Muscle of arm (tissue), 14 donors: ENCODE measurements around the gene CMA1. TPM values are rescaled to one million over a fixed set of nuclear protein-coding genes. Genes with fewer than 3 reads are reported as not detected.
"Not testable (repeated sequence)": the region's sequence is repeated elsewhere in the genome, so short reads cannot be mapped to it uniquely, and the experiment has no call there.

Source experiments
- DNase-seq: peaks from one replicate; pipeline ENCODE4 v3.0.0-alpha.2; 2013
- long read RNA-seq, 11 donors: transcript quantifications; one replicate each; lab custom pipeline, GENCODE V29; 2026
- polyA plus RNA-seq, 12 donors: library from polyadenylated mRNA; unstranded; fragments of 120-200 nt; gene quantifications; one replicate each; pipeline ENCODE4 v1.2.1, GENCODE V29; 2013; ENCODE audit not compliant: insufficient read length in 12 of 12

Gene CMA1, protein sequence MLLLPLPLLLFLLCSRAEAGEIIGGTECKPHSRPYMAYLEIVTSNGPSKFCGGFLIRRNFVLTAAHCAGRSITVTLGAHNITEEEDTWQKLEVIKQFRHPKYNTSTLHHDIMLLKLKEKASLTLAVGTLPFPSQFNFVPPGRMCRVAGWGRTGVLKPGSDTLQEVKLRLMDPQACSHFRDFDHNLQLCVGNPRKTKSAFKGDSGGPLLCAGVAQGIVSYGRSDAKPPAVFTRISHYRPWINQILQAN
- polyA plus RNA-seq, result under 1 TPM in 4 of 12 donors, not detected in 8; 0.26 to 0.53 (median 0.42) TPM
- long read RNA-seq, donor 1, result 0 reads
- long read RNA-seq, donor 2, result 0 reads
- long read RNA-seq, donor 3, result 0 reads
- long read RNA-seq, donor 4, result 0 reads
- long read RNA-seq, donor 5, result 0 reads
- long read RNA-seq, donor 6, result 0 reads
- long read RNA-seq, donor 7, result 0 reads
- long read RNA-seq, donor 8, result 0 reads
- long read RNA-seq, donor 9, result 0 reads
- long read RNA-seq, donor 10, result 0 reads
- long read RNA-seq, donor 11, result 0 reads

DNA sequence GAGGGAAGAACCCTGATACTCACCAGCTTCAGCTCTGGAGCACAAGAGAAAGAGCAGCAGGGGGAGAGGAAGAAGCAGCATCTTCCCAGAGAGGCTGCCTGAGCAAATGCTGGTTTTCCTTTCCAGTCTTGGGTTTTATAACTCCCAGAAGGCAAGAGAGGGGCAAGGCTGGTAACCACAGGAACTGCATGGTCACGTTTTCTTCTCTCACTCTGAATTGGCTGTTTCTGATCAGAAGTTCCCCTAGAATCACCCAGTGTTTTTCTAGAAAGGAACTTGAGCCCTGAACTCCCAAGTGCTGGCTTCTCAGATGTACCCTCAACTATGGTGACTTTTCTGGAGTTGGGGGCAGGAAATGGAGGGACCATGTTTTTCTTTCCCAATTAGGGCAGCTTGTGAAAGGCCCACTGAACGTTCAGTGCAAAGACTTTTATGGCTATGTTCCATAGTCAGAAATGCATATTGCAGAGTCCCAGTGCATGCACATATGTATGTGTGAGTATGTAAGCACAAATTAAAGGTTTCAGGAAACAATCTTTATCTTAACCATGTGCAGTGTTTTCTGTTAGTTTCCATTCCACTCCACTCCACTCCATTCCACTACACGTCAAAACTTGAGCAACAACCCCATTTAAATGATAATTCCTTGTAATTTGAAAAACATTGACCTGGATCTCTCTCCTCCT is at the start of gene CMA1:
CMA1 (minus strand) TSS at position 111 of the 686 bp plus-strand sequence; CDS start at position 81, 30 bp downstream.
- no peak for DNase-seq

DNA sequence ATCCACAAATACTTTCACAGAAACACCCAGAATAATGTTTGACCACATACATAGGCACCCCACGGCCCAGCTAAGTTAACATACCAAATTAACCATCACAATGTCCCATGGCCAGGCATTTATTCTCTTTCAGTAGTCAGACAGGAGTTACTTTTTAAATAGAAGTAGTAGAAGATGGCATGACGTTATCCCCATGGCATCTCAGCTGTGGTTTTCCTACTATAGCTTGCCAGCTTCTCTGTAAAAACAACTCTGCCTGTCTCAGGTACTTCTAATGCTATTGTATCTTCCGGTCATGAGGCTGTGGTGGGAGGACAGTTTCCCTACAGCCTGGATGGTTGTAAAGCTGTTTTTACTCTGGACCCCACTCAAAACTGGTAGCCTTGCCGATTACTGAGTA is 48.7 kb upstream of the CMA1 start:
- no peak for DNase-seq

DNA sequence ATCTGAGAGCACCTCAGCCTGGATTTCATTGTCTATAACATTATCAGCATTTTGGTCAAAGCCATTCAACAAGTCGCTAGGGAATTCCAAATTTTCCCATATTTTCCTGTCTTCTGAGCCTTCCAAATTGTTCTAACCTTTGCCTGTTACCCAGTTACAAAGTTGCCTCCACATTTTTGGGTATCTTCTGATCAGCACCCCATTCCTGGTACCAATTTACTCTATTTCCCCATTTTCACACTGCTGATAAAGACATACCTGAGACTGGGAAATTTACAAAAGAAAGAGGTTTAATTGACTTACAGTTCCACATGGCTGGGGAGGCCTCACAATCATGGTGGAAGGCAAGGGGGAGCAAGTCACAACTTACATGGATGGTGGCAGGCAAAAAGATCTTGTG is 41.0 kb upstream of the CMA1 start:
- DNase-seq, result not testable (repeated sequence)

DNA sequence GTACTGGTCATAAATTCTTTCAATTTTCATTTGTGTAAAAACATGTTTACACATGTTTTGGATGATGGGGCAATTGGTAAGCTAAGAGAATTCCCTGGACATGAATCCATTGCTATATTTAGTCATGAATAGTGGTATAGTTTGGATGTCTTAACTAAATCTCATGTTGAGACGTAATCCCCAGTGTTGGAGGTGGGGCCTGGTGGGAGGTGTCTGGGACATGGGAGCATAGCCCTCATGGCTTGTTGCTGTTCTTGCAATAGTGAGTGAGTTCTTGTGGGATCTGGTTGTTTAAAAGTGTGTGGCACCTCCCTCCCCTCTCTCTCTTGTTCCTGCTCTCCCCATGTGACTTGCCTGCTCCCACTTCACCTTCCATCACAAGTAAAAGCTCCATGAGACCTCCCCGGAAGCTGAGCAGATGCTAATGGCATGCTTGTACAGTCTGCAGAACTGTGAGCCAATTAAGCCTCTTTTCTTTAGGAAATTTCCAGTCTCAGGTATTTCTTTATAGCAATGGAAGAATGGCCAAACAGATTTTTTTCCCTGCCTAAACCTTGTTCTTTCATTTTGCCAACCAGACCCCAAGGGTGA is 34.4 kb upstream of the CMA1 start:
- DNase-seq, result no peak

DNA sequence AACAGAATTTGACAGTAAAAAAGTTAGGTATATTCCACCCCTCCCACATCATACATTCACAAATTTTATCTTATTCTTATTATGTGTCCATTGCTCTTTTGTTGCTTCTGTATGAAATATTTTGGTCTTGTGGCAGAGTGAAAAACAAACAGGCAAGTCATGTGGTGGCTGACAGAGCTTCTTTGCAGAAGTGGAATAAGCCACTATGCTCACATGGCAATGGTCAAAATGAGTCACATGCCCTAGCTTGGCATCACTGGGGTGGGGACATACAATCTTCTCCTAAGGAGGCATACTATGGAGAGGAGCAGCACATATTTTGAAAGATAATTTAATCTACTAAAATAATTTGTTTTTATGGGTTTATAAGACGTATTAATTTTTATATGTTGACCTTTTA is 27.7 kb upstream of the CMA1 start:
- no peak for DNase-seq

DNA sequence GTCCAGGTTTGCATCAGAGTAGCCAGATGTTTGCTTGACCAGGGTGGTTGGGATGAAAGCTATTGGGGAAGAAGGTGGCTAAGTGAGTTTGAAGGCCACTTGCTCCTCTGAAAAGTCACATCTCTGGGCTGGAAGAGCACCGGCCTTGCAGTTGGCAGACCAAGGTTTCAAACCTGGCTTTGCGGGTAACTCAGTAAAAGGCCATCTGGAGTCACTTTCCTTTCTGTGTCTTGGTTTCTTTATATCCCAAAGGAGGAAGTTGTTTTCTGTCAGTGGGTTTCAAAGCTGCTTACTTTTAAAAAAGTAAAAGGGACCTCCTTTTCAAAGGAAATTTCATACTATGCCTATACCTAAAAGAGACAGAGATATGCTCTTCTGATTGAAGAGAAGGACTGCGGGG is 26.2 kb upstream of the CMA1 start:
- DNase-seq, result no peak

DNA sequence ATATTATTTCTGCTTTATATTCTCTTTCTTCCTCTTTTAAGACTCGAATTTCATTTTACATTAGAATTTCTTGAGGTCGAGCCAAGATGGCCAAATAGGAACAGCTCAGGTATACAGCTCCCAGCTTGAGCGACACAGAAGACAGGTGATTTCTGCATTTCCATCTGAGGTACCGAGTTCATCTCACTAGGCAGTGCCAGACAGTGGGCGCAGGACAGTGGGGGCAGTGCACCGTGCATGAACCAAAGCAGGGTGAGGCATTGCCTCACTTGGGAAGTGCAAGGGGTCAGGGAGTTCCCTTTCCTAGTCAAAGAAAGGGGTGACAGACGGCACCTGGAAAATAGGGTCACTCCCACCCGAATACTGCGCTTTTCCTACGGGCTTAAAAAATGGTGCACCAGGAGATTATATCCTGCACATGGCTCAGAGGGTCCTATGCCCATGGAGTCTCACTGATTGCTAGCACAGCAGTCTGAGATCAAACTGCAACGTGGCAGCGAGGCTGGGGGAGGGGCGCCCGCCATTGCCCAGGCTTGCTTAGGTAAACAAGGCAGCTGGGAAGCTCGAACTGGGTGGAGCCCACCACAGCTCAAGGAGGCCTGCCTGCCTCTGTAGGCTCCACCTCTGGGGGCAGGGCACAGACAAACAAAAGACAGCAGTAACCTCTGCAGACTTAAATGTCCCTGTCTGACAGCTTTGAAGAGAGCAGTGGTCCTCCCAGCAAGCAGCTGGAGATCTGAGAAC is 18.0 kb upstream of the CMA1 start:
- DNase-seq, result not testable (repeated sequence)

DNA sequence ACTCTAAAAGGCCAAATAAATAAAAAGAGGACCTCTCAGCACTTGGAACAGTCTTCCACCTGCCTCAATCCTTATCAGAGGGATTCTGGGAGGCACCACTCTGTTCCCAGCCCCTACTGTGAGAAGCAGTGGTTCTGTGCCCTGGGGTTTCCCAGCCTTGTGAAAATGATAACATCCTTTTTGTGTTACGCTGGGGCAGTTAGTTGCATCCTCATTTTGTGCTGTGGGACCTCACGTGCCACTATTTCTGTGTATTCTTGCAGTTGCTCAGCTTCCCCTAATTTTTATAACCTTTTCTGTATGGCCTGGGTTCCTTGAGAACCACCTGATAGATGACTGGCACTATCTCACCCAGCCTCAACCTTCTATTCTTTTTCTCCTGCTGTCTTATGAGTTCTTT is 10.8 kb upstream of the CMA1 start:
- DNase-seq, result no peak

DNA sequence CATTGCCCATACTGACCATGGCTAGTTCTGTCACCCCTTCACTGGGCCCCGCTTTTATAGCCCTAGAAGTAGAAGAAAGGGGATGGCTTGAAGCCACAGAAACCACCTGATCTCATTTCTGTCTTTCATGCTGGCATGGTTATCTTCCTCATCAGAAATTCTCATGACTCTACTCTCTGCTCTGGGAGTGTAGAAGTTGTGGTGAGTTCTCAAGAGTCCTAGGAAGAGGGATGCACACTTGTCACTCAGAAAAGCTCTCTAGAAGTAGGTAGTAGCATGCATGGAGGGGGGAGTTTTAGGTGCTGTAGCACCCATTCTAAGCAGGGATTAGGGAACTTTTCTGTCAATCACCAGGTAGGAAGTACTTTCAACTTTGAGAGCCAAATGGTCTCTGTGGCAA is 6.1 kb upstream of the CMA1 start:
- no peak for DNase-seq

DNA sequence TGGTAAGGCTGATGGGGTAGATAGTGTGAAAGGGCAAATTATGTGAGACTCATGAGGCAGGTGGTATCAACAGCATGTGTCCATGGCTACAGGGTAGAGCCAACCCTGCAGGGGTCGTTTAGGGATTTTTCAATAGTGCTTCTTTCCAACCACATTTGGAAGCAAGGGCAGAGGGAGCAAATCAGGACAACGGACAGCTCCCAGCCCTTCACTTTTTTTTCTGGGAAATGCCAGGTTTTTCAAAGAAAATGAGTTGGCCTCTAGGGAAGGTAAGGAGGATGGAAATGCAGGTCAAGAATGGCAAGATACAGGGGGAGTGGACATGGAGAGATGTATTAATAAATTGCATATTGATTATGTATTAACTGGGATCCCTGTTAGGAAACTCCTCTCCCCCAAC is 4.9 kb upstream of the CMA1 start:
- no peak for DNase-seq

DNA sequence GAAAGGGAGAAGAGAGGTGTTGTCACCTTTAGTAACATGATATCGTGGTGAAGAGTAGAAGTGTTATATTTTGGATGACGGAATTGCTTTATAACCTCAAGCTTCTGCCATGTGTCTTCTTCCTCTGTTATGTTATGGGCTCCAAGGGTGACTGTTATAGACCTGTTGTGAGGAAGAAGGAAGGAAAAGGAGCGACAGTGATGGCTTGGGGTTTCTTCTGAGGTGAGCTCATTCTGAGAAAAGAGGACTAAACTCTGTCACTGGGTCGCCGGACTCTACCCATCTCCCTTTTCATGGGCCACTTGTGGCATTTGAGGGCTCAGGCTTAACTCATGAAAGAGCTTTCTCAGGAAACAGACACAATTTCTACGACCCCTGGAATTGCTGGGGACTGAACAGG is 1.6 kb downstream of the CMA1 start:
- no peak for DNase-seq

DNA sequence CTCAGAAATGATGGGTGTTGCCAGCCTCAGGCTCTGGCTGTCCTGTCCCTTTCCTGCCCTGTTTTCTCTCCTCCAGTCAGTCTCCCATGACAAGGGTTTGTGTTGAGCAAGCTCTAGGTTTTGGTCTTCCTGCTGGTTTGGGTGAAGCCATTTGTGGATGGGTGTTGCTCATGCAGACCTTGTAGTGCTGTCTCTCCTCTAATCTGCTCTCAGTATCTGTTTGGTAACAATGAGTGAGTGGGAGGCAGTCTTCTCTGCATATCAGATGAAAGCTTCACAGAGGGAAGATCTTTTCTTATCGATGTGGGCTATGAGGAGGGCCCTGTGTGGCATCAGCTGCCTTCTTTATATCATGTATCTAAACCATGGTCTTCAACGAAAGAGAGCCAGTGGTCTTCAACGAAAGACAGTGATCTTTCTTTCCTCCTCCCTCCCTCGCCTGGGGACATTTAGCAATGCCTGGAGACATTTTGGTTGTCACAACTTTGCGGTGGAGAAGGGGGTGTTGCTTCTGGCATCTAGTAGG is 3.6 kb downstream of the CMA1 start:
- DNase-seq, result no peak

DNA sequence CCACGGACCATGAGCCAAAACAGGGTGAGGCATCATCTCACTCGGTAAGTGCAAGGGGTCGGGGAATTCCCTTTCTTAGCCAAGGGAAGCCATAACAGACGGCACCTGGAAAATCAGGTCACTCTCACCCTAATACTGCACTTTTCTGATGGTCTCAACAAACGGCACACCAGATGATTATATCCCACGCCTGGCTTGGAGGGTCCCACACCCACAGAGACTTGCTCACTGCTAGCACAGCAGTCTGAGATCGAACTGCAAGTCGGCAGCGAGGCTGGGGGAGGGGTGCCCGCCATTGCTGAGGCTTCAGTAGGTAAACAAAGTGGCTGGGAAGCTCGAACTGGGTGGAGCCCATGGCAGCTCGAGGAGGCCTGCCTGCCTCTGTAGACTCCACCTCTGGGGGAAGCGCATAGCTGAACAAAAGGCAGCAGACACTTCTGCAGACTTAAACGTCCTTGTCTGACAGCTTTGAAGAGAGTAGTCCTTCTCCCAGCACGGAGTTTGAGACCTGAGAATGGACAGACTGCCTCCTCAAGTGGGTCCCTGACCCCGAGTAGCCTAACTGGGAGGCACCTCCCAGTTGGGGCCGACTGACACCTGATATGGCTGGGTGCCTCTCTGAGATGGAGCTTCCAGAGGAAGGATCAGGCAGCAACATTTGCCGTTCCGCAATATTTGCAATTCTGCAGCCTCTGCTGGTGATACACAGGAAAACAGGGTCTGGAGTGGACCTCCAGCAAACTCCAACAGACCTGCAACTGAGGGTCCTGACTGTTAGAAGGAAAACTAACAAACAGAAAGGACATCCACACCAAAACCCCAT is 16.3 kb downstream of the CMA1 start:
- DNase-seq, result not testable (repeated sequence)

DNA sequence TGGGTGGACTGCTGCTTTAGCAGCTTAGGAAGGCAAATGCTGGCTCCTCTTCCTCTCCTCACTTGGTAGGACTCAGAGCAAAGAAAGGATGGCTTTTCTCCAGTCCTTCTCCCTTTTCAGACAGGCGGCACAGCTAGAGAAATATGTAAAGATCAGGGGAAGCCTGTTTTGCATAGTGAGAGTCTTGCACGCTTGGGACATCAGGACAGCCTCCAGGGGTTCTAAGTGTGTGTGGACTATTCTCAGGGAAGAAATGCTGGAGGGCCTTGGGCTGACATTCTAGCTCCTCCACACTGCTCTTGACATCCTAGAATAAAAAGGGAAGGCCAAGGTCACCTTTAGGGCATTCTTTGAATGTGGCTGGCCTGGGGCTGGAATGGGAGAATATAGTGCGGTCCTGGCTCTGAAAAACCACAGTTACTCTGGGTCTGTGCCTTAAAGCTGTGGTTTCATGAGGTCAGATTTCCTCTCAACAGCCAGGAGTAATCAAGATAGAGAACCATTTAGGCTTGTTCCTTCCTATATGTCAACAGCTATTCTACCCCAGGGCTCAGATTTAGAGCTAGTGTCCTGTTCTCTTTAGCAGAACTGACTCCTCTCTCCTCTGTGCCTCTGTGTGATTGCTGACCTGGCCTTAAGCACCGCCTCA is 24.3 kb downstream of the CMA1 start:
- DNase-seq, result no peak

DNA sequence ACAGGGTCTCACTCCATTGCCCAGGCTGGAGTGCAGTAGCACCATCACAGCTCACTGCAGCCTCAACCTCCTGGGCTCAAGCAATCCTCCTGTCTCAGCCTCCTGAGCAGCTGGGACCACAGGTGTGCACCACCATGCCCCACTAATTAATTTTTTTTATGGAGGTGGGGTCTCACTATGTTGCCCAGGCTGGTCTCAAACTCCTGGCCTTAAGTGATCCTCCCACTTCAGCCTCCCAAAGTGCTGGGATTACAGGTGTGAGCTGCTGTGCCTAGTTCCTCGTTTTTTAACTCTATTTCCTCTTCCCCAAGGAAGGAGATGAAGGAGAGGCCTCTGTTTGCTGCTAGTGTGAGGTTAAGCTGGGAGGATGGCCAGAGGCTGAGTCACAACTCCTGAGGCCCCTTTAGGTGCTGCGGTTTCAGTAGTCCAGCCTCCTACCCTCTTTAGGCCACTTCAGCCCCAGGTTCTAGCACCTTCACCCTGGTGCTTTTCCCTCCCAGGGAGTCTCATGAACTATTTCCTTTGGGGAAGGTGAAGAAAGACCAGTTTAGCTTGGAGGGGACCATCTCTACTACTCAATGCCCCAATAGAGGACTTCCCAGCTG is 25.3 kb downstream of the CMA1 start:
- DNase-seq, result not testable (repeated sequence)

DNA sequence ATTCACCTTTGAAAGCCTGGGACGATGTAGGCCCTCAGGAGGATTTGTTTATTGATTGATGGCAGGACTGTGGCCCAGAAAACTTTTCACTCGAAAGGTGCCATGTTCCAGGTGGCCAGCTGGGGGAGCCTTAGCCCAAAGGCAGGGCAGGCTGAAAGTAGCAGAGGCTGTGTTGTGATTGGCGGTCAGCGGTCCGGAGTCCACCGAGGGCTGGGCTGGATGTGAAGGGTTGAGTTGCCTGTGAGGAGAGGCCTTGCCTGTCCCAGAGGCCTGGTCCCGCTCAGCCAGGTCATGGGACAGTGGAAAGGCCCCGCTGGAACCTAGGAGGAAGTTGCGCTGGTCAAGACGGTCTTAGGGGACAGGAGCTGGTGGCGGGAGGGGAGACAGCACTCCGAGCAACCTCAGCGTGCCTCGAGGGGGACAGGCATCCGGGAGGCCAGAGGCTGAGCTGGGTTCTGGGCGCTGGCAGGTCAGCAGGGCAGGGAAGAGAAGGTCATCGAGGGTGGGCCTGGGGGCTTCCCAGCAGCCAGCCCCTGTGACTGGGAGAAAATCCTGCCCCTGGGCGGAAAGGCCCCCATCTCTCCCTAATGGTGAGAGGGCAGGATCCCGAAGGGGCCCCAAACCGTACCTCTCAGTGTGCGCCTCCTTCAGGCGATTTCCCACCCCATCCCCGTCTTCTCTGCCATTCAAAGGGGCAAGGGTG is 26.3 kb downstream of the CMA1 start:
- no peak for DNase-seq

DNA sequence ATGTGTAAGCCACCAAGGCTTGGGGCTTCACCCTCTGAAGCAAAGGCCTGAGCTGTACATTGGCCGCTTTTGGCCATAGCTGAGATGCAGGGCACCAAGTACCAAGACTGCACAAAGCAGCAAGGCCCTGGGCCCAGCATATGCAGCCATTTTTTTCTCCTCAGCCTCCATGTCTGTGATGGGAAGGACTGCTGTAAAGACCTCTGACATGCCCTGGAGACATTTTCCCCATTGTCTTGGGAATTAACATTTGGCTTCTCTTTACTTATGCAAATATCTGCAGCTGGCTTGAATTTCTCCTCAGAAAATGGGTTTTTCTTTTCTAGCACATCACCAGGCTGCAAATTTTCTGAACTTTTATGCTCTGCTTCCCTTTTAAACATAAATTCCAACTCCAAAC is 28.1 kb downstream of the CMA1 start:
- DNase-seq, result not testable (repeated sequence)

DNA sequence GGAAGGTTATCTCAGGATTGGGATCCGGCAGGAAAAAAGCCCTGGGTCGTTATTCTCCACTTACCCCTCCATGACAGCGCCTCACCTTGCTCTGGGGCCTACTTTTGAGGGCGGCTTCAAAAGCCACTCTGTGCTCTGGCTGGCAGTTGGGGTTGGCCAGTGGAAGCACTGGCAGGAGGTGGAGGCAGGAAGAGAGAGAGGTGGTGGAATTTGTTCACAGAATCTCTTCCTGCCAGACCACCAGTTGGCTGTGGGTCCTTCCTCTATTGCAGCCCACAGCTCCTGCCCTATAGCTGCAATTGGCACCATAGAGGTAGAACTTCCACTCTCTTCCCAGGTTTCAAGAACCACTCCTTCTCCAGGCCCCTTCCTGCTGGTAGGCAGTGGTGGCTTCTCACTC is 32.8 kb downstream of the CMA1 start:
- DNase-seq, result no peak

DNA sequence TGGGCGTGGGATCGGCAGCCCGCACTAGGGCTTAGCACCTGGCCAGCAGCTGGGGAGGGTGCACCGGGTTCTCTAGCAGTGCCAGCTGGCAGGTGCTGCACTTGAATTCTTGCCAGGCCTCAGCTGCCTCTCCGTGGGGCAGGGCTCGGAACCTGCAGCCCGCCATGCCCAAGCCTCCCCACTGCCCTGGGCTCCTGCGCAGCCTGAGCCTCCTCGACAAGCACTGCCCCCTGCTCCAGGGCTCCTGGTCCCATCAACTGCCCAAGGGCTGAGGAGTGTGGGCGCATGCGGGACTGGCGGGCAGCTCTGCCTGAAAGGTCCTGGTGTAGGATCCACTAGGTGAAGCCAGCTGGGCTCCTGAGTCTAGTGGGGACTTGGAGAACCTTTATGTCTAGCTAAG is 34.9 kb downstream of the CMA1 start:
- no peak for DNase-seq
